Lung microvascular endothelial cell (primary cell): Measurements from ENCODE around the gene VEZF1. TPM values are rescaled to one million over a fixed set of nuclear protein-coding genes. Genes with fewer than 3 reads are reported as not detected.
A peak's percentile ranks its signal among the peaks of the same experiment; 100 is the strongest.

Experiments
- DNase-seq, 2 donors: peaks; one replicate each; pipeline versions ENCODE4 v3.0.0 to v3.0.0-alpha.2; 2010; ENCODE audit warnings: low read depth in 2 of 2
- total RNA-seq: library from RNA; depleted of rRNA; stranded (reverse); fragments of >200 nt; gene quantifications from 2 replicates; pipeline ENCODE4 v1.2.1, GENCODE V29; 2014

Gene VEZF1, protein sequence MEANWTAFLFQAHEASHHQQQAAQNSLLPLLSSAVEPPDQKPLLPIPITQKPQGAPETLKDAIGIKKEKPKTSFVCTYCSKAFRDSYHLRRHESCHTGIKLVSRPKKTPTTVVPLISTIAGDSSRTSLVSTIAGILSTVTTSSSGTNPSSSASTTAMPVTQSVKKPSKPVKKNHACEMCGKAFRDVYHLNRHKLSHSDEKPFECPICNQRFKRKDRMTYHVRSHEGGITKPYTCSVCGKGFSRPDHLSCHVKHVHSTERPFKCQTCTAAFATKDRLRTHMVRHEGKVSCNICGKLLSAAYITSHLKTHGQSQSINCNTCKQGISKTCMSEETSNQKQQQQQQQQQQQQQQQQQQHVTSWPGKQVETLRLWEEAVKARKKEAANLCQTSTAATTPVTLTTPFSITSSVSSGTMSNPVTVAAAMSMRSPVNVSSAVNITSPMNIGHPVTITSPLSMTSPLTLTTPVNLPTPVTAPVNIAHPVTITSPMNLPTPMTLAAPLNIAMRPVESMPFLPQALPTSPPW
- 18.7 and 23.0 TPM in 2 replicates for total RNA-seq

DNA sequence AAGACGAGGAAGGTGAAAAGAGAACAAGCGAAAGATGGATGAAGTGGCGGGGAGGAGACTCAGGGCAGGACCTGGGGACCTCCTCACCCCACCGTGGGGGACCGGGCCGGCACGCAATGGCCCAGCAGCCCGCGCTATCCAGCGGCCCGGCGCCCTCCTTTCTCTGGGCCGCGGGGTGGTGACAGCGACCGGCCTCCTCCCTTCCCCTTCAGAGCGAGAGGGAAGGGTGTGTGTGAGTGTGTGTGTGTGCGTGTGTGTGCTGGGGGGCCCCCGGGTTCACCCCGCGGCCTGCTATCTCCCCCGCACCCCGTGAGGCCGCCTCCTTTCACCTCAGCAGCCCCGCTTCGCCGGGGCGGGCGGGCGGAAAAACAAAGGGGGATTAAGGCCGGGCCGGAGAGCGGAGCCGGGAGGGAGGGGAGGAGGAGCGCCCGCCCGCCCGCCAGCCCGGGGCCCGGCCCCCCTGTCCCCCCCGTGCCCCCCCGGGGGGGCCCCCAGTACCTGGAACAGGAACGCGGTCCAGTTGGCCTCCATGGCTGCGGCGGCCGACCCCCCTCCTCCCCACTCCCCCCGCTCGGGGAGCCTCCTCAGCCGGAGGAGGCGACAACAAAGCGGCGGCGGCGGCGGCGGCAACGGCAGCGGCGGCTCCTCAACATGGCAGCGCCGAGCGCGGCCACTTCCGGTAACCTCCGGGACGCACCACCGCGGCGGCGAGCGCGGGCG lies at the start of gene VEZF1:
Gene VEZF1, minus strand, starts transcription at position 674 of the 720 bp plus-strand sequence. Its CDS starts 143 bp downstream, at position 531.
- peak; percentile 68 to 73 for DNase-seq

DNA sequence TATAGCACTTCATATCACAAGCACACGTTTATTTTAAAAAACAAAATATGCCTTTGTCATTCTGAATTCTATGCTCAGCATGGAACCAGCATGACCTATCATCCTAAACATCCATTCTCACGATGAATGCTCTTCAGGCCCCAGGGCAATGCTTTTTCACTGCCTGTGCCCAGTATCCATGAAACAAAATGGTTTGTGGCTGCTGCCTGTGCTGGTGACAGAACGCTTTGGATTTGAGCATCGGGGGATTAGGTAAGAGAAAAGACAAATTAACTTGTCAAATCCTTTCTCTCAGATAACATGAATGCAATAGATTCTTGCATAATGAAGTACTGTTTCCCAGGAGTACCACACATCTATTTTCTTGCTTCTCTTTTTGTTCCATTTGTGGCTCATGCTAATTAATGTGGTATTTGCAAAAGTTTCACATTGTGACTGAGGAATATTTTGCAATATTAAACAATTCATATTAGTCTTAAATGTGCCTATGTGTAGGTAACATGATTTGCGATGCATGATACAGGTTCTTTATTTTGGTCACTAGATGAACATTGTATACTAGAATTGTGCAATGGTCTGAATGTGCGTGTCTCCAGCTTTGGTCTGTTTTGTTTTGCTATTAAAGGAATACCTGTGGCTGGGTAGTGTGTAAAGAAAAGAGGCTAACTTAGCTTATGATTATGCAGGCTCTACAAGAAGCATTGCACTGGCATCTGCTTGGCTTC lies 44.8 kb upstream of the VEZF1 start:
- no peak for DNase-seq

DNA sequence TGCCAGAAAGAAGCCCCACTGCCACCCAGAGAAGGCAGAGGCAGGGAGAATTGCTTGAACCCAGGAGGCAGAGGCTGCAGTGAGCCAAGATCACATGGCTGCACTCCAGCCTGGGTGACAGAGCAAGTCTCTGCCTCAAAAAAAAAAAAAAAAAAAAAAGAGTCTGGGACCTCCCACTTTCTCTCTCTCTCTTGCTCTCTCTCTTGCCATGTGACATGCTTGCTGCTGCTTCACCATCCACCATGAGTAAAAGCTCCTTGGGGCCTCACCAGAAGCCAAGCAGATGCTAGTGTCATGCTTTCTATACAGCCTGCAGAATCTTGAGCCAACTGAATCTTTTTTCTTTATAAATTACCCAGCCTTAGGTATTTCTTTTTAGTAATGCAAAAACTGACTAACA lies 40.5 kb upstream of the VEZF1 start:
- no peak for DNase-seq

DNA sequence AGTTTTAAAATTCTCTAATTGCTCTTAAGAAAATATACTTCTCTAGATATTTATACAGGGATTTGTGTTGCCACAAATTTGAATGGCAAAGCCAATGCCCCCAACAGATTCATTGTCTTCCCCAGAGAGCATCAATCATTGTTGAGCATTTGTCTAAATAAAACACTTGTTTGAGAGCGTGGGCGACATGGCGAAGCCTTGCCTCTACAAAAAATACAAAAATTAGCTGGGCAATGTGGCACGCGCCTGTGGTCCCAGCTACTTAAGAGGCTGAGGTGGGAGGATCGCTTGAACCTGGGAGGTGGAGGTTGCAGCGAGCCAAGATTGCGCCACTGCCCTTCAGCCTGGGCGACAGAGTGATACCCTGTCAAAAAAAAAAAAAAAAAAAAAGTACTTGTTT lies 32.3 kb upstream of the VEZF1 start:
- DNase-seq = no peak

DNA sequence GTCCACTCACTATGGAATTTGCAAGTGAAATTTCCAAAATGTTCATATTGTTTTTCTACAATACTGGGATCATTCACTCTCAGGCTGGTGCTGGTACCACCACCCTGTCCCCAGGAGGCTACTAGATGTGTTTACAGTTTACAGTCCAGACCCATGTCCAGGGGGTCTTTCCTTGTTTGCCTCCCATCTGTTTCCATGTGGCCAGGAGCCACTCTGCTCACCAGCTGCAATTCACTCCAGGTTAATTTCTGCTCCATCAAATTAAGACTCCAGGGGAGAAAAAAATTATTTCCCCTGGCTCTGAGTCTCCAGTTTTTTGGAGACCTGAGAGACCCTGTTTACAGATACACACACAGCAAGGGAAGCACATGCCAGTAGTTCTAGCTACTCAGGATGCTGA lies 31.5 kb upstream of the VEZF1 start:
- no peak for DNase-seq

DNA sequence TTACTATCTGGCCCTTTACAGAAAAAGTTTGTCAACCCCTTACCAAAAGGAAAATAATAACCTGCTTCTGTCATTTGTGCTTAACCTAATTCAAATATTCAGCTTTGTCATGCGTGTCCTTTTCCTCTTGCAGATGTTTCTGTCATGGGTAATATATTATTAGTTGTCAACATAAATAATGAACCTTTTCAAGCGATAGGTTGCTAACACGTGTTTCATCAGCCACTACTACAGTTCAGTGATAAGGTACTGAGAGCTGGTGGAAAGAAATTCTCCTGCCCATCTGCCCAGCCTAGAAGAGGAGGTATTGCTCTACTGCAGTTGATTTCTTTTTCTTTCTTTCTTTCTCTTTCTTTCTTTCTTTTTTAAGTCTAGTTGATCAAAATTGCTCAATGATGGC lies 31.0 kb upstream of the VEZF1 start:
- no peak for DNase-seq

DNA sequence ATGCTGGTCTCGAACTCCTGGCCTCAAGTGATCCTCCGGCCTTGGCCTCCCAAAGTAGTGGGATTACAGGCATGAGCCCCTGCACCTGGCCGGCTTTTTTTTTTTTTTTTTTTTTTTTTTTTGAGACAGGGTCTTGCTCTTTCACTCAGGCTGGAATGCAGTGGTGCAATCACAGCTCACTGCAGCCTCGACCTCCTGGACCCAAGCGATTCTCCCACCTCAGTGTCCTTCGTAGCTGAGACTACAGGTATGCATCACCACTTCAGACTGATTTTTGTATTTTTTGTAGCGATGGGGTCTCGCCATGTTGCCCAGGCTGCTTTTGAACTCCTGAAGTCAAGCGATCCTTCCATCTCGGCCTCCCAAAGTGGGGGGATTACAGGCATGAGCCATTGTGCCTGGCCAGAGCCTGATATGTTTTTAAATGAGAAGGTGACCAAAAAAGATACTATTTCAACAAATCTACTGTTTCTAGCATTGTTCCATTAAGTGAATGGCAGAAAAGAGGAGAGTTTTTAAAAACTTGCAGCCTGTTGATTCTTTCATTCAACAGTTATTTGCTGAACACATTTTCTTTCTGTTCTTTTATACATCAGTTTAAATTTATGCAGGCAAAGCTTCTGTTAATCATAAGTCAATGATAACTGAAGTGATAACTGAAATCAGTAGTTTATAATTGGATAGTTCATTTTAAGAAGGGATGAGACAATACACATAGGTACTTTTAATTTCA lies 22.2 kb upstream of the VEZF1 start:
- no peak for DNase-seq

DNA sequence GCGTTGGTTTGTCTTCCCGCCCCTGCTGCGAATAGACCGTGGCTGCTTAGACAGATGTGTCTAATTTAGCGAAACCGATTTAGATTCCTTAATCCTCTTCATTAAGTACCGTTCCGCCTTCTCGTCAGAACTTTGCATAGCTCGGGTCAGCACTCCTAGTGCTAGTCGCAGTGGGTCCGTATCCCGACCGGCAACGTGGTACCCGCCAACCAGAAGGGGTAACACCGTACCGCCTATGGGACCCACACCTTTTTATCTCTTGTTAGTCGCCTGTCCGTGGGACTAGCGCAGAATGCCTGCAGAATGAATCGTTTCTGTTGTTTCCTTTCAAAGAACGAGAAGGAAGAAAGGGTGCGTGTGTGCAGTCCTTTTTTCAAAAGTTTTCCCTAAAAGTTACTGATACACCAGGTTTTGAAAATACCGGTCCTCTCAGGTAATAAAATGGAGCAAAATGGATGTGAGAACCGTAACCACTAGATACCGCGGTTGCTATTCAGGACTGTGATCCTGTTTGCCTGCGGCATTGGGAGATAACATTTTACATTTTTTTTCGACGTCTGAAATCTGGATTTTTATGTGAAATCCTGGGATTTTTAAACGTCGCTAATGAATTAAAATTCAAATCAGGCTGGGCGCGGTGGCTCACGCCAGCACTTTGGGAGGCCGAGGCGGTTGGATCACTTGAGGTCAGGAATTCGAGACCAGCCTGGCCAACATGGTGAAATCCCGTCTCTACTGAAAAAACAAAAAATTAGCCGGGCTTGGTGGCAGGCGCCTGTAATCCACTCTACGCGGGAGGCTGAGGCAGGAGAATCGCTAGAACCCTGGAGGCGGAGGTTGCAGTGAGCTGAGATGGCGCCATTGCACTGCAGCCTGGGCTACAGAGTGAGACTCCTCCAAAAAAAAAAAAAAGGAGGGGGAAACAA lies 20.0 kb upstream of the VEZF1 start:
- peak in 1 of 2 donors; percentile 34 for DNase-seq

DNA sequence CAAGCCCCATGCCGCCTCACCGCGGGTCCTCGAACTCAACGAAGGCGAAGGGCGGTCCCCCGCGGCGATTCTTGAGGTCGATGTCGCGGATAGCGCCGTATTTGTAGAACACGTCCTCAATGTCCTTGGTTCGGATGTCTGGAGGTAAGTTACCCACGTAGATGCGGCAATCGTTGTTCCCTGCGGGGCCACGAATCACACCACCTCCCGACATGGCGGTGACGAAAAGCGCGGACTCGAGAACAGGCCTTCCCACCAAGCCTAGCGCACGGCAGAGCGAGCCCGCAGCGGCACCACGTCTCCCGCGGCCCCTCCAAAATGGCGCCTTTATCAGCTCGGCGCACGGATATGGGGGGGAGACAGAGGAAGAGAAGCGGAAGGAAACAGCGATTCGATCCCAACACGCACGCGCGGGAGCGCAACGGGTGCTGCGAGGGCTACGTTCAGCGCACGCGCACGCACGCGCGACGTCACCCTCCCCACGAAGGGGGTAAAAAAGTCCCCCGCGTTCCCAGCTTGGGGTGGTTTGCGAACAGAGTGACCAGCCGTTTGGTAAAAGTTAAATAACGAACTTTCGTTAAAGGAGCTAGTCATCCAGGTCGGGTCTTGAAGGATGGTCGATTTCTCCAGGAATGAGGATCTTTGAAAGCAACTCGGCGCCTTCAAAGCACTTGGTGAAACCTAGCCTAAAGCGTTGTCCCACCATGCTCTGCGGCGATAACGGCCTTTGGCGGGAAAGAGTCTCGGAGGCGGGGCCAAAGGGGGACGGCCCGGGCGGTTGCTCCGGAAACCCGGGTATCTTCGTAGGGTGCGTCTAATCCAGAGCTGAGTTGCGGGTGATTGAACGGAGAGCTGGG lies 19.1 kb upstream of the VEZF1 start, which contains the start of gene SRSF1:
Gene SRSF1, minus strand, starts transcription at position 323 of the 857 bp plus-strand sequence. Its CDS starts 109 bp downstream, at position 214.
- DNase-seq = peak; percentile 98 to 99

DNA sequence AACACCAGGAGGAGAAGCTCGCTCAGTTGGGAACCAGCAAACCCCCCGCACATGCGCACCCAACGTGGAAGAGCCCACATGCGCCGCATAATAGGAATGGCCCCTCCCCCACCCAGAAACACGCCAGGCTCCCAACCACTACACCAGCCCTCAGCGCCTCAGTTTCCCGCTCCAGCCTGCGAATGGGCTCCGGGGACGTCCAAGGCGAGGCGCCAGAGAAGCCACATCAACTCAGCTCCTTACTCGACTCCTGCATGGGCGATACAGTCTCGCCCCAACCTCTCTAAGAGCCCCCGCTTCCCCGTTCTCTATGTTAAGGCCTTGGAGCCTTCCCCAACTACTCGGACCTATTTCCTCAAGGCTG lies 18.5 kb upstream of the VEZF1 start:
- peak; percentile 80 to 86 for DNase-seq

DNA sequence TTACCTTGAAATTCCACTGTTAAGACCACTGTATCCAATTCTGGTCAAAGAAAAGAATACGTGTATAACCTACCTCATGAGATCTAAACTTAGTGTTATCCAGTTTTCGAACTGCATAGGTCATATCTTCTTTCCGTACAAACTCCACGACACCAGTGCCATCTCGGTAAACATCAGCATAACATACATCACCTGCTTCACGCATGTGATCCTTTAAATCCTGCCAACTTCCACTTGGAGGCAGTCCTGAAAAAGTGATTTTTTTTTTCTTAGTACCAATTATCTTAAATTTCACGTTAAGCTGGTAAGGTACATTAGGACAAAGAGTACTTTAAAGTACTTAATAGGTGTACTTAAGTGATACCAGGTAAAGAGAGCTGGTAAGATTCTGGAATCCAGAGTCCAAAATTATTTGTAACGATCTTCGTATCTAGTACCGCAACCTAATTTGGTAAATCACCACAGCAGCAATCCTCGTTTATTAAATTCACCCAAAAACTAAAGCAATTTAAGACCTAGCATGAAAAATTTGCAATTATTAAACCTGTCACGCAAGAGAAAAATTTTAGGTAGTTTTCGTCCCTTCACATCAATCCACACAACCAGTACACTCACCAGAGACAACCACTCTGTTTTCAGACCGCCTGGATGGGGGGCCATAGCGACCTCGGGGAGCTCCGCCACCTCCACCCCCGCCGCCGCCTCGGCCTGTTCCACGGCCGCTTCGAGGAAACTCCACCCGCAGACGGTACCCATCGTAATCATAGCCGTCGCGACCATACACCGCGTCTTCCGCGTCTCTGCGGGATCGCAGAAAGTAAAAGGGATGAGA lies 17.9 kb upstream of the VEZF1 start:
- peak in 1 of 2 donors; percentile 51 for DNase-seq

DNA sequence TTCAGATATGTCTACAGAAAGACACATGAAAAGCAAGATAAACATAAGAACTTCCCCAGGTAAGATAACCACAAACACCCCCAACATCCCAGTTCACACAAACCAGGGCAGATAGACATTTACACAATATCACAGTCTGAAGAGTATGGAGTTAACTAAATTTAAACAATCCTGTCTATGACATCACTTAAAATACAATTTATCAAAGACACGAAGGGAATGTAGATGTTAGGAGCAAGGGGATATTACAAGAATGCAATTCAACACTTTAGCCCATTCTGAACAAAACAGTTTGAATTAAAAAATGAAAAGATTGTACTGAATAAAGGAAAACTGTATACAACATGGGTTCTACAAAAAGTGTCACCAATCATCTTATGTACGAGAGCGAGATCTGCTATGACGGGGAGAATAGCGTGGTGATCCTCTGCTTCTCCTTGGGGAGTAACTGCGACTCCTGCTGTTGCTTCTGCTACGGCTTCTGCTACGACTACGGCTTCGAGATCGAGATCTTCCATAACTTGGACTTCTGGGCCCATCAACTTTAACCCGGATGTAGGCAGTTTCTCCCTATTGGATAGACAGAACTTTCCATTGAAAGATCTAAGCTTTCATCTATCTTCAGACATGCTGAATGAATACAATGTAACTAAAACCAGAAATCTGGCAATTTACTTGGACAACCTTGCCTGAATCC lies 17.1 kb upstream of the VEZF1 start:
- peak in 1 of 2 donors; percentile 22 for DNase-seq

DNA sequence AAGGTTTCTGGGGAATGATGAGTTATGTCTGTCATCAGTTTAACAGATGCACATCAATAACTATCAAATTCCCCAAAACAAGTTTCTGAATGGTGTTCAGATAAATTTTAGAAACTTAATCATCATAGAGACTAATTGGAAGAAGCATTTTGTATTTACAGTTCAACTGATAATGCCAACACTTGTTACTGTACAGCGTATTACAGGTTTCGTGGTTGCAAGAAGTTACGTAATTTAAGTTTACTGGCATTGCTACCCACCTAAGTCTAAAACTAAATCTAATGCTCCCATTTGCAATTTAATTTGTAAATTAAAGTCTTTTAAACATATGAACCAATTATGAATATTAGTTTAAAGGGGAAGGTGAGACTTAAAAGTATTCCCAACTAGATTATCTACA lies 16.0 kb upstream of the VEZF1 start:
- DNase-seq = no peak

DNA sequence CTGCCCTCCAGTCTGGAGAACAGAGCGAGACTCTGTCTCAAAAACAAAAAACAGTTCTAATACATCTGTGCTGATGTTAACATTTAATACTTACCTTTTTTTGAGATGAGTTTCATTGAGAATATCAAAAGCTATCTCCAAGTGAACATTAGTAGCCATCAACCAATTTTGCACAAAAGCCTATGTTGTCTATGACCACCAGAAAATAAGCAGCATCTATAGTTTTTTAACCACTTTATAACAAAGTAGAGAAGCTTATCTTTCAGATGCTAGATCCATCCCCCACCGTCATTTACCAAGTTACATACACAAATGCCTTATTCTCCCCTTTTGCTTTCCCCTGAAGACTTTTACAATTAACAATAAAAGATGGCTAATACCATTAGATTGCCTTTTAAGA lies 14.9 kb upstream of the VEZF1 start:
- DNase-seq = no peak

DNA sequence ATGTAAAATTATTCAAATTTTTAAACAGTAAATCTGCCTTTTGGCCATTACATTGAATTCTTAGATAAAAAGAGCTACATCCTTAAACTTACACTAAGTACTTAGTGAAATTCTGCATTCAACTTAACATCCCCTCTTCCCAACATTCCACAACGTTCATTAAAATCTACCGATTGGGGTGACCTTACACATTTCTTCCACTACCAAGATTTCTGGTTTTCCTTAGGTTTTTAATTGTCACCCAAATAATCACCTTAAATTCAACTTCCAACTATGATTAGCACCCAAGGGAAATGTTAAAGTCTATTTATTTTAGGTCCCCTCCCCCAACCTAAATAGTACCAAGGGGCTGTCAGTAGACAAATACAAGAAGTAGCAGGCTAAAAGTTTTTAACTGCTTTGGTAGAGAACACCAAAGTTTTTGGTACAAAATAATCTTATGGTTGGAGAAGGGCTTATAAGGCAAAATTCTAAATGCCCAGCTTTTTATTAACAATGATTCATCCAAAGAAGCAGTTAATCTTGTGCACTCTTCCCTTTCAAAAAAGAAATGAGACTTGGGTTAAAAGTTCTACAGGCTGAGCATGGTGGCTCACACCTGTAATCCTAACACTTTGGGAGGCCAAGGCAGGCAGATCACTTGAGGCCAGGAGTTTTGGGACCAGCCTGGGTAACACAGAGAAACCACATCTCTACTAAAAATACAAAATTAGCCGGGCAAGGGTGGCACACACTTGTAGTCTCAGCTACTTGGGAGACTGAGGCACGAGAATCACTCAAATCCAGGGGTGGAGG lies 14.3 kb upstream of the VEZF1 start:
- no peak for DNase-seq

DNA sequence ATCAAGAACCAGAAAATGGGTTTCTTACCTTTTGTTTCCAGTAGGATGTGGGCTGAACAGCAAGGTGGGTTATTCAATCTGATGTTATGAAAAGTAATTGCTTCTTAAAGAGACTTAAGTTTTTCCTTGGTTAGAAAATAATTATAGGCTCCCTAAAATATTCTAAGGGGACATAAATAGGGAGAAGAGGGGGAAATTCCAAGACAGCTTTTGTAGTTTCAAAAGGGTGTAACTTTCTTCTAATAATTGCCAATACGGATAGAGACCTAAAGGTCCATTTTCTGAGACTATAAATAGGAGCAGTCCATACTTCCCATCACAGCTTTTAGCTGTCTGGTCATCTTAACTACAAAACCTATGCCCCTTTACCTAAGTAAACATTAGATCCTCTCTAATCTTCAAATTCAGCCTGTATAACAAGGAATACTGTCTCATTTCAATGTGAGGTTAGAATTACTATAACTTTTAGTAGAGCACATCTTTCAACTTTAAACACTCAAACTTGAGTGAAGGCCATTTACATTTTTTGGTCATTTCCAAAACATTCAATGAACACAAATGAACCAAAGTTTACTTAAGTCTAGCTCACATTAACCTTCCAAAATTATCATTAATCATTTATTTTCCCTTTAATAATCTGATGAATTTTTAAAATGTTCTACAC lies 13.5 kb upstream of the VEZF1 start:
- DNase-seq = no peak
